ENCODE measurements around the gene DEFB121. TPM values are rescaled to one million over a fixed set of nuclear protein-coding genes. Genes with fewer than 3 reads are reported as not detected.

The DEFB121 gene
- polyA plus RNA-seq, 1 of the 3 experiments (the other 2 are of a cell fraction) = not detected

DNA sequence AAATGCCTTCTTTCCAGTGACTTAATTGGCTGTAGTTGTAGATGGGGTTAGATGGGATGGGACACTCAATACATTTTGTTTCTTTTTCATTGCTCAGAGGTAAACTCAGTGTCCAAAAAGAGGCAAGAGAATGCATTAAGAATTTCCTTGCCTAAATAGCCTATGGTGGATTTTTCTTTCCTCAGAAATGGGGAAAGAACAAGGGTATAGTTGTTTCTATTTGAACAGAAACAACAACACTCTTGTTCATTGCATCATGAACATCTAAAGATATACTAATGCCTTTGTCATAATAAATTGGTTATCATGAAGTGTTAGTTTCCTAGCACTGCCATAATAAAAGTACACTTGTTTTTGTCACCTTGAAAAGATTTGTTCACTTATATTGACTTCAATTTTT, 19.8 kb upstream of the DEFB121 start:
- H3K27me3 ChIP-seq (ENCODE audit: insufficient read depth) = peaks cover 5% of the 10 kb centered on the region; the same call in 1 of the 2 replicates
- no peaks in the 10 kb centered on the region for H4K20me1 ChIP-seq (ENCODE audit: insufficient read depth)
- H3K4me3 ChIP-seq (ENCODE audit: low read depth in 2 of 2, low read length in 1 of 2) = no peak overlapping the region
- H3K27ac ChIP-seq (ENCODE audit: low read depth in 2 of 2, low read length in 1 of 2) = no peak overlapping the region
- ChIA-PET POLR2A (no interaction called here), CTCF (no interaction called here)
- no peak for TF ChIP-seq NRF1 (IDR thresholded peaks at IDR 0.05; ENCODE audit: low read depth, low read length)
- no peaks in the 10 kb centered on the region for H3K9me2 ChIP-seq
- H2AFZ ChIP-seq (ENCODE audit: low read depth) = no peak overlapping the region
- no peak overlapping the region for H3K9ac ChIP-seq
- no peaks in the 10 kb centered on the region for H3F3A ChIP-seq (replicated peaks; ENCODE audit: insufficient read depth)
- H3K4me1 ChIP-seq (ENCODE audit: control insufficient read depth in 1 of 2, insufficient read depth in 2 of 2, low read depth in 1 of 2, low read length in 1 of 2) = no peaks in the 10 kb centered on the region
- H3K79me2 ChIP-seq (ENCODE audit: insufficient read depth) = no peaks in the 10 kb centered on the region
- no peaks in the 10 kb centered on the region for H3K9me3 ChIP-seq
- no peaks in the 10 kb centered on the region for H3K36me3 ChIP-seq (replicated peaks in 1 of 2; ENCODE audit: control insufficient read depth in 1 of 2, insufficient read depth in 2 of 2, low read length in 1 of 2)
- DNase-seq = no peak
- H3K4me2 ChIP-seq = no peak overlapping the region

- ChIA-PET POLR2A (no interaction called here), CTCF (no interaction called here)
- H3K27ac ChIP-seq (ENCODE audit: low read depth in 2 of 2, low read length in 1 of 2) = no peak overlapping the region
- no peaks in the 10 kb centered on the region for H3F3A ChIP-seq (replicated peaks; ENCODE audit: insufficient read depth)
- peaks cover 28% of the 10 kb centered on the region; the same call in 1 of the 2 replicates for H3K27me3 ChIP-seq (ENCODE audit: insufficient read depth)
- H3K9me3 ChIP-seq = no peaks in the 10 kb centered on the region
- no peak for DNase-seq
- no peaks in the 10 kb centered on the region for H4K20me1 ChIP-seq (ENCODE audit: insufficient read depth)
- H3K4me2 ChIP-seq = no peak overlapping the region
- H3K79me2 ChIP-seq (ENCODE audit: insufficient read depth) = no peaks in the 10 kb centered on the region
- H3K36me3 ChIP-seq (replicated peaks in 1 of 2; ENCODE audit: control insufficient read depth in 1 of 2, insufficient read depth in 2 of 2, low read length in 1 of 2) = no peaks in the 10 kb centered on the region
- 18% methylated on average over 7 of the region's 7 CpGs for WGBS (ENCODE audit: low lambda C conversion rate)
- H3K9ac ChIP-seq = no peak overlapping the region
- no peak overlapping the region for H2AFZ ChIP-seq (ENCODE audit: low read depth)
- no peaks in the 10 kb centered on the region for H3K9me2 ChIP-seq
- no peak overlapping the region for H3K4me3 ChIP-seq (ENCODE audit: low read depth in 2 of 2, low read length in 1 of 2)
- no peaks in the 10 kb centered on the region for H3K4me1 ChIP-seq (ENCODE audit: control insufficient read depth in 1 of 2, insufficient read depth in 2 of 2, low read depth in 1 of 2, low read length in 1 of 2)
- no peak for TF ChIP-seq RXRA (IDR thresholded peaks at IDR 0.05; ENCODE audit: borderline replicate concordance, low read depth)
Measured at GRCh38 chr20:31418307-31418706, 12.3 kb upstream of the DEFB121 start.

- Histone ChIP-seq H3F3A (replicated peaks; ENCODE audit: insufficient read depth) (no peaks in the 10 kb centered on the region), H3K4me3 (ENCODE audit: low read depth in 2 of 2, low read length in 1 of 2) (no peak overlapping the region), H3K9me2 (no peaks in the 10 kb centered on the region), H2AFZ (ENCODE audit: low read depth) (no peak overlapping the region), H4K20me1 (ENCODE audit: insufficient read depth) (no peaks in the 10 kb centered on the region), H3K4me2 (no peak overlapping the region), H3K79me2 (ENCODE audit: insufficient read depth) (no peaks in the 10 kb centered on the region), H3K4me1 (ENCODE audit: control insufficient read depth in 1 of 2, insufficient read depth in 2 of 2, low read depth in 1 of 2, low read length in 1 of 2) (no peaks in the 10 kb centered on the region), H3K9ac (no peak overlapping the region), H3K9me3 (no peaks in the 10 kb centered on the region), H3K27me3 (ENCODE audit: insufficient read depth) (peaks cover 28% of the 10 kb centered on the region; the same call in 1 of the 2 replicates), H3K36me3 (replicated peaks in 1 of 2; ENCODE audit: control insufficient read depth in 1 of 2, insufficient read depth in 2 of 2, low read length in 1 of 2) (no peaks in the 10 kb centered on the region), H3K27ac (ENCODE audit: low read depth in 2 of 2, low read length in 1 of 2) (no peak overlapping the region)
- TF ChIP-seq ELF1 (IDR thresholded peaks at IDR 0.05) = no peak
- TF ChIP-seq TEAD4 (IDR thresholded peaks at IDR 0.05; ENCODE audit: borderline replicate concordance, insufficient read depth) = no peak
- ChIA-PET CTCF (no interaction called here), POLR2A (no interaction called here)
- 17% methylated on average over 2 of the region's 2 CpGs for WGBS (ENCODE audit: low lambda C conversion rate)
- DNase-seq = no peak
Measured at GRCh38 chr20:31415653-31416052, 9.6 kb upstream of the DEFB121 start.

- H4K20me1 ChIP-seq (ENCODE audit: insufficient read depth) = no peaks in the 10 kb centered on the region
- no peaks in the 10 kb centered on the region for H3K79me2 ChIP-seq (ENCODE audit: insufficient read depth)
- no peak overlapping the region for H2AFZ ChIP-seq (ENCODE audit: low read depth)
- H3K9me2 ChIP-seq = no peaks in the 10 kb centered on the region
- no peak overlapping the region for H3K4me3 ChIP-seq (ENCODE audit: low read depth in 2 of 2, low read length in 1 of 2)
- H3K4me2 ChIP-seq = no peak overlapping the region
- POLR2A ChIA-PET = no interaction called here
- H3K27ac ChIP-seq (ENCODE audit: low read depth in 2 of 2, low read length in 1 of 2) = no peak overlapping the region
- peaks cover 24% of the 10 kb centered on the region; the same call in 1 of the 2 replicates for H3K27me3 ChIP-seq (ENCODE audit: insufficient read depth)
- no peak for DNase-seq
- no peaks in the 10 kb centered on the region for H3K4me1 ChIP-seq (ENCODE audit: control insufficient read depth in 1 of 2, insufficient read depth in 2 of 2, low read depth in 1 of 2, low read length in 1 of 2)
- H3K9me3 ChIP-seq = no peaks in the 10 kb centered on the region
- no peaks in the 10 kb centered on the region for H3K36me3 ChIP-seq (replicated peaks in 1 of 2; ENCODE audit: control insufficient read depth in 1 of 2, insufficient read depth in 2 of 2, low read length in 1 of 2)
- no peak overlapping the region for H3K9ac ChIP-seq
- no peaks in the 10 kb centered on the region for H3F3A ChIP-seq (replicated peaks; ENCODE audit: insufficient read depth)
- WGBS (ENCODE audit: low lambda C conversion rate) = 2% methylated on average over 6 of the region's 6 CpGs
- CTCF ChIA-PET = interaction anchor here (1.0 to 3.1 kb wide), 3 partner anchors 25 to 89 kb away, joined by 3 to 19 read pairs (median 3); no protein-coding TSS in a partner anchor
- TF ChIP-seq RFX5 (IDR thresholded peaks at IDR 0.05; ENCODE audit: low read length) (no peak), NFIC (IDR thresholded peaks at IDR 0.05; ENCODE audit: borderline replicate concordance) (no peak), FOXM1 (IDR thresholded peaks at IDR 0.05; ENCODE audit: low read depth) (no peak), REST (IDR thresholded peaks at IDR 0.05; ENCODE audit: low read depth, low read length) (no peak), GABPA (IDR thresholded peaks at IDR 0.05; ENCODE audit: low read depth) (no peak), GATA2 (CRISPR knock-in tag; IDR thresholded peaks at IDR 0.05) (no peak), FOSL2 (IDR thresholded peaks at IDR 0.05; ENCODE audit: borderline replicate concordance, low read depth) (no peak), POLR2AphosphoS5 (IDR thresholded peaks at IDR 0.05; ENCODE audit: low read depth, low read length) (no peak), ELF1 (IDR thresholded peaks at IDR 0.05) (no peak)
- TF ChIP-seq, protein P1, sequence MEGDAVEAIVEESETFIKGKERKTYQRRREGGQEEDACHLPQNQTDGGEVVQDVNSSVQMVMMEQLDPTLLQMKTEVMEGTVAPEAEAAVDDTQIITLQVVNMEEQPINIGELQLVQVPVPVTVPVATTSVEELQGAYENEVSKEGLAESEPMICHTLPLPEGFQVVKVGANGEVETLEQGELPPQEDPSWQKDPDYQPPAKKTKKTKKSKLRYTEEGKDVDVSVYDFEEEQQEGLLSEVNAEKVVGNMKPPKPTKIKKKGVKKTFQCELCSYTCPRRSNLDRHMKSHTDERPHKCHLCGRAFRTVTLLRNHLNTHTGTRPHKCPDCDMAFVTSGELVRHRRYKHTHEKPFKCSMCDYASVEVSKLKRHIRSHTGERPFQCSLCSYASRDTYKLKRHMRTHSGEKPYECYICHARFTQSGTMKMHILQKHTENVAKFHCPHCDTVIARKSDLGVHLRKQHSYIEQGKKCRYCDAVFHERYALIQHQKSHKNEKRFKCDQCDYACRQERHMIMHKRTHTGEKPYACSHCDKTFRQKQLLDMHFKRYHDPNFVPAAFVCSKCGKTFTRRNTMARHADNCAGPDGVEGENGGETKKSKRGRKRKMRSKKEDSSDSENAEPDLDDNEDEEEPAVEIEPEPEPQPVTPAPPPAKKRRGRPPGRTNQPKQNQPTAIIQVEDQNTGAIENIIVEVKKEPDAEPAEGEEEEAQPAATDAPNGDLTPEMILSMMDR (IDR thresholded peaks at IDR 0.05) = no peak
Measured at GRCh38 chr20:31414381-31414780, 8.4 kb upstream of the DEFB121 start.

All from SK-N-SH (cell line).